H9 (cell line): ENCODE data around the gene UBE2V1. TPM values are rescaled to one million over a fixed set of nuclear protein-coding genes. Genes with fewer than 3 reads are reported as not detected.

Source experiments
- DNase-seq: peaks from one replicate; pipeline ENCODE4 v3.0.0-alpha.2; 2017
- H2AFZ ChIP-seq: one replicate; pipeline ENCODE4 v1.6.1; 2013; ENCODE audit warnings: mild to moderate bottlenecking, low read length, control low read depth, moderate library complexity
- H2AK5ac ChIP-seq: 2 replicates; pipeline ENCODE4 v1.6.1; 2013; ENCODE audit warnings: low read length, control low read depth, mixed read lengths; ENCODE audit not compliant: insufficient read length
- H2BK120ac ChIP-seq: one replicate; pipeline ENCODE4 v1.6.1; 2013; ENCODE audit warnings: low read depth, mild to moderate bottlenecking, low read length, control low read depth, inconsistent platforms; ENCODE audit not compliant: poor library complexity, severe bottlenecking
- H2BK12ac ChIP-seq: 2 replicates; pipeline ENCODE4 v1.6.1; 2013; ENCODE audit warnings: low read length, control low read depth, mixed read lengths, low read depth; ENCODE audit not compliant: insufficient read length
- H2BK15ac ChIP-seq: 2 replicates; pipeline ENCODE4 v1.6.1; 2013; ENCODE audit warnings: low read depth, low read length, control low read depth
- H2BK20ac ChIP-seq: one replicate; pipeline ENCODE4 v1.6.1; 2013; ENCODE audit warnings: low read depth, mild to moderate bottlenecking, low read length, control low read depth, inconsistent platforms; ENCODE audit not compliant: poor library complexity, severe bottlenecking
- H2BK5ac ChIP-seq: 2 replicates; pipeline ENCODE4 v1.6.1; 2013; ENCODE audit warnings: low read length, control low read depth, mixed read lengths; ENCODE audit not compliant: insufficient read length
- H3K14ac ChIP-seq: 2 replicates; pipeline ENCODE4 v1.6.1; 2013; ENCODE audit warnings: low read length, control low read depth; ENCODE audit not compliant: insufficient read depth
- H3K18ac ChIP-seq: 2 replicates; pipeline ENCODE4 v1.6.1; 2013; ENCODE audit warnings: low read depth, mild to moderate bottlenecking, mixed read lengths, low read length, control low read depth; ENCODE audit not compliant: insufficient read length
- H3K23ac ChIP-seq: 2 replicates; pipeline ENCODE4 v1.6.1; 2013; ENCODE audit warnings: low read length, control low read depth, mixed read lengths, low read depth; ENCODE audit not compliant: insufficient read length
- H3K23me2 ChIP-seq: 2 replicates; pipeline ENCODE4 v1.6.1; 2013; ENCODE audit warnings: low read depth, mild to moderate bottlenecking, mixed read lengths, low read length, control low read depth; ENCODE audit not compliant: insufficient read length, poor library complexity, severe bottlenecking
- H3K27ac ChIP-seq: 2 replicates; pipeline ENCODE4 v1.5.1; 2013; ENCODE audit warnings: low read length, control low read depth, mixed read lengths, low read depth; ENCODE audit not compliant: insufficient read length
- H3K27me3 ChIP-seq: 2 replicates; pipeline ENCODE4 v1.6.1; 2013; ENCODE audit warnings: low read length, control low read depth, inconsistent platforms; ENCODE audit not compliant: insufficient read depth
- H3K4ac ChIP-seq: 2 replicates; pipeline ENCODE4 v1.6.1; 2013; ENCODE audit warnings: low read depth, mild to moderate bottlenecking, control low read depth, inconsistent platforms, low read length, moderate library complexity
- H3K4me1 ChIP-seq: 2 replicates; pipeline ENCODE4 v1.6.1; 2013; ENCODE audit warnings: low read length, control low read depth, inconsistent platforms; ENCODE audit not compliant: insufficient read depth
- H3K4me2 ChIP-seq: 2 replicates; pipeline ENCODE4 v1.6.1; 2013; ENCODE audit warnings: low read length, control low read depth, mixed read lengths; ENCODE audit not compliant: insufficient read length, insufficient read depth
- H3K56ac ChIP-seq: 2 replicates; pipeline ENCODE4 v1.6.1; 2013; ENCODE audit warnings: low read depth, mild to moderate bottlenecking, mixed read lengths, low read length, control low read depth; ENCODE audit not compliant: insufficient read length
- H3K79me1 ChIP-seq: 2 replicates; pipeline ENCODE4 v1.6.1; 2013; ENCODE audit warnings: low read depth, mild to moderate bottlenecking, moderate library complexity, low read length, control low read depth, inconsistent platforms; ENCODE audit not compliant: insufficient read depth, poor library complexity, severe bottlenecking
- H3K79me2 ChIP-seq: 2 replicates; pipeline ENCODE4 v1.6.1; 2013; ENCODE audit warnings: low read length, control low read depth, inconsistent platforms; ENCODE audit not compliant: insufficient read depth
- H3K9ac ChIP-seq: 2 replicates; pipeline ENCODE4 v1.6.1; 2013; ENCODE audit warnings: low read length, control low read depth, mixed read lengths; ENCODE audit not compliant: insufficient read length; ENCODE audit errors: extremely low read depth
- H3K9me3 ChIP-seq: one replicate; pipeline ENCODE4 v1.6.1; 2013; ENCODE audit warnings: low read depth, low read length, inconsistent platforms; ENCODE audit not compliant: control insufficient read depth
- H3T11ph ChIP-seq: one replicate; pipeline ENCODE4 v1.6.1; 2013; ENCODE audit warnings: mild to moderate bottlenecking, low read length, control low read depth, inconsistent platforms
- H4K20me1 ChIP-seq: one replicate; pipeline ENCODE4 v1.6.1; 2013; ENCODE audit not compliant: control insufficient read depth, insufficient read length, insufficient read depth
- H4K5ac ChIP-seq: 2 replicates; pipeline ENCODE4 v1.6.1; 2013; ENCODE audit warnings: low read depth, mild to moderate bottlenecking, mixed read lengths, low read length, control low read depth; ENCODE audit not compliant: insufficient read length
- H4K8ac ChIP-seq: replicated peaks from 2 replicates; pipeline ENCODE4 v1.6.1; 2013; ENCODE audit warnings: low read length, control low read depth, mixed read lengths, low read depth; ENCODE audit not compliant: insufficient read length
- H4K91ac ChIP-seq: 2 replicates; pipeline ENCODE4 v1.6.1; 2013; ENCODE audit warnings: low read depth, mild to moderate bottlenecking, moderate library complexity, mixed read lengths, low read length, control low read depth; ENCODE audit not compliant: insufficient read length
- H3K27ac Mint-ChIP-seq, 3 experiments: 2 replicates in 2 of 3; 3 replicates in 1 of 3; pipeline ENCODE4 v1.8.0; 2020 to 2021; ENCODE audit warnings: mixed read lengths in 3 of 3, mild to moderate bottlenecking in 1 of 3, moderate library complexity in 1 of 3
- H3K27me3 Mint-ChIP-seq: 2 replicates; pipeline ENCODE4 v1.8.0; 2021; ENCODE audit warnings: low read depth, mild to moderate bottlenecking, moderate library complexity, mixed read lengths
- H3K36me3 Mint-ChIP-seq, 3 experiments: 2 replicates in 2 of 3; 3 replicates in 1 of 3; pipeline ENCODE4 v1.8.0; 2020 to 2021; ENCODE audit warnings: low read depth in 3 of 3, mixed read lengths in 3 of 3; ENCODE audit not compliant: insufficient read depth in 1 of 3
- H3K4me1 Mint-ChIP-seq, 2 experiments: 2 replicates each; pipeline ENCODE4 v1.8.0; 2020; ENCODE audit warnings: mixed read lengths in 2 of 2
- H3K4me3 Mint-ChIP-seq, 2 experiments: 2 replicates in 1 of 2; 3 replicates in 1 of 2; pipeline ENCODE4 v1.8.0; 2020 to 2021; ENCODE audit warnings: mild to moderate bottlenecking in 2 of 2, mixed read lengths in 2 of 2, moderate library complexity in 1 of 2
- H3K9me3 Mint-ChIP-seq, 2 experiments: 2 replicates in 1 of 2; 3 replicates in 1 of 2; pipeline ENCODE4 v1.8.0; 2020; ENCODE audit warnings: mild to moderate bottlenecking in 2 of 2, mixed read lengths in 2 of 2, moderate library complexity in 1 of 2
- CTCF ChIP-seq: fragments of 200-600 bp; sonication (generic); conservative IDR thresholded peaks from 3 replicates; pipeline ENCODE4 v1.8.0; 2021; ENCODE audit warnings: antibody characterized with exemption, mild to moderate bottlenecking
- WGBS: extraction: QIAGEN DNeasy Blood & Tissue Kit; methylation state at CpG from one replicate; pipeline ENCODE4 v1.1.7; 2013; ENCODE audit warnings: missing lambda C conversion rate, low lambda C conversion rate, mixed read lengths; ENCODE audit not compliant: insufficient read length; ENCODE audit errors: extremely low coverage; 5-methylcytosine and 5-hydroxymethylcytosine counted together
- total RNA-seq: library from RNA; stranded (reverse); gene quantifications from 2 replicates; pipeline ENCODE4 v1.2.1, GENCODE V29; 2021

UBE2V1 gene
- total RNA-seq, 1 experiment from 2014 or later, result 152 TPM

GRCh38 chr20:50138479-50139393 lies 25.8 kb upstream of the UBE2V1 start:
- no peak overlapping the region for H2BK120ac ChIP-seq
- H4K91ac ChIP-seq, result no peak overlapping the region
- H3K56ac ChIP-seq, result no peak overlapping the region
- Mint-ChIP-seq H3K27ac (peak overlapping the region in 2 of 3 experiments; percentile 71 to 76; a peak in 4 of 7 replicates), H3K4me3 (no peak overlapping the region), H3K36me3 (peaks cover 17 to 48% (median 45%) of the 10 kb centered on the region in 3 experiments), H3K4me1 (peaks cover 25 to 27% of the 10 kb centered on the region in 2 experiments), H3K27me3 (no peaks in the 10 kb centered on the region), H3K9me3 (no peaks in the 10 kb centered on the region)
- peak; percentile 51 for TF ChIP-seq CTCF
- H3K9ac ChIP-seq, result no peak overlapping the region
- H3K79me2 ChIP-seq, result peaks cover 2% of the 10 kb centered on the region; the same call in 1 of the 2 replicates
- no peak overlapping the region for H3K27ac ChIP-seq
- no peak overlapping the region for H4K8ac ChIP-seq
- no peak overlapping the region for H2BK15ac ChIP-seq
- no peak overlapping the region for H2BK20ac ChIP-seq
- H3K79me1 ChIP-seq, result peaks cover 5% of the 10 kb centered on the region
- H3K4me2 ChIP-seq, result no peak overlapping the region
- no peak overlapping the region for H2AFZ ChIP-seq
- H2BK12ac ChIP-seq, result no peak overlapping the region
- no peak overlapping the region for H3K18ac ChIP-seq
- H2AK5ac ChIP-seq, result no peak overlapping the region
- no peak overlapping the region for H3K23ac ChIP-seq
- H2BK5ac ChIP-seq, result no peak overlapping the region
- no CpG with 5 or more reads among the region's 29 CpGs for WGBS
- no peak overlapping the region for H3K14ac ChIP-seq
- H3K4ac ChIP-seq, result no peak overlapping the region
- no peaks in the 10 kb centered on the region for H3K9me3 ChIP-seq
- H3T11ph ChIP-seq, result no peak overlapping the region
- H4K5ac ChIP-seq, result no peak overlapping the region
- H3K4me1 ChIP-seq, result peaks cover 6% of the 10 kb centered on the region; the same call in 1 of the 2 replicates
- H4K20me1 ChIP-seq, result no peaks in the 10 kb centered on the region
- peak; percentile 49 for DNase-seq
- no peaks in the 10 kb centered on the region for H3K27me3 ChIP-seq
- H3K23me2 ChIP-seq, result no peaks in the 10 kb centered on the region
